ENCODE data around the gene CDH23. TPM values are rescaled to one million over a fixed set of nuclear protein-coding genes. Genes with fewer than 3 reads are reported as not detected.

The CDH23 gene
- total RNA-seq, 1 experiment from 2014 or later = 0.07 TPM

DNA sequence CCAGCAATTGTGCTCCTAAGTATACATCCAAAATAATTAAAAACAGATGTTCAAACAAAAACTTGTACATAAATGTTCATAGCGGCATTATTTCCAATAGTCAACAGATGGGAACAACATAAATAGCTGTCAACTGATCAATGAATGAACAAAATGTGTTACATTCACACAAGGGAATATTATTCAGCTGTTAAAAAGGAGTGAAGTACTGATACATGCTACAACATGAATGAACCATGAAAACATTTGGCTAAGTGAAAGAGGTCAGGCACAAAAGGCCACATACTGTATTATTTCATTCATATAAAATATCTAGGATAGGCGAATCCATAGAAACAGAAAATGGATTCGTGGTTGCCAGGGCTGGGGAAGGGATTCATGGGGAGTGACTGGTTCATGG, 109.1 kb downstream of the CDH23 start:
- BruUV-seq (replicated peaks) = no TSS peak
- Mint-ChIP-seq H3K4me3 (ENCODE audit: low read depth, unreplicated experiment) (no peak overlapping the region), H3K27me3 (ENCODE audit: unreplicated experiment) (peaks cover 92% of the 10 kb centered on the region), H3K27ac (ENCODE audit: unreplicated experiment) (no peak overlapping the region), H3K4me1 (ENCODE audit: low read depth, unreplicated experiment) (no peaks in the 10 kb centered on the region), H3K9me3 (ENCODE audit: low read depth, unreplicated experiment) (no peaks in the 10 kb centered on the region), H3K36me3 (ENCODE audit: insufficient read depth, unreplicated experiment) (no peaks in the 10 kb centered on the region)
- DNase-seq = no peak
- CTCF ChIA-PET = no interaction called here
- intact Hi-C loops (cut with micrococcal nuclease; ENCODE audit: unreplicated experiment) = no loop called here
- no peak for TF ChIP-seq CTCF (IDR thresholded peaks at IDR 0.05; ENCODE audit: unreplicated experiment)

DNA sequence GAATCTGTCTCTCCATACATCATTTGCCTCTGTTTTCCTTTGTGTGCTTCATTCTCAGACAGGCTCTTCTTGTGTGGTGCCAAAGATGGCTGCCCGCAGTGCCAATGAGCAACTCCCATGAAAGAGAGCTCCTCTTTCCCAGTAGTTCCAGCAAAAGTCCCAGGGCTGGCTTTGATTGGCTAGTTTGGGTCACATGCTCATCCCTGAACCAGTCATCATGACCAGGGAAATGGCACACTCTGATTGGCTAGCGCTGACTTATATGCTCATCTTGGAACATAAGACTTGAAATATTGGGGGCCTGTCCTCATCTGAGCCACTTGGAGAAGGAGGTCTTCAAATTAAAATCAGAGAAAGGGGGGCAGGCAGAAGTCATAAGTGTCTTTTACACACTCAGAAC, 112.7 kb downstream of the CDH23 start:
- peaks cover 22% of the 10 kb centered on the region for H3K4me1 Mint-ChIP-seq (ENCODE audit: low read depth, unreplicated experiment)
- CTCF ChIA-PET = no interaction called here

GRCh38 chr10:71511206-71511605, 114.5 kb downstream of the CDH23 start:
- Mint-ChIP-seq H3K4me3 (ENCODE audit: low read depth, unreplicated experiment) (no peak overlapping the region), H3K27ac (ENCODE audit: unreplicated experiment) (no peak overlapping the region), H3K4me1 (ENCODE audit: low read depth, unreplicated experiment) (peaks cover 22% of the 10 kb centered on the region), H3K9me3 (ENCODE audit: low read depth, unreplicated experiment) (no peaks in the 10 kb centered on the region), H3K27me3 (ENCODE audit: unreplicated experiment) (peaks cover 73% of the 10 kb centered on the region), H3K36me3 (ENCODE audit: insufficient read depth, unreplicated experiment) (no peaks in the 10 kb centered on the region)
- BruUV-seq (replicated peaks) = no TSS peak
- DNase-seq = no peak
- no peak for TF ChIP-seq CTCF (IDR thresholded peaks at IDR 0.05; ENCODE audit: unreplicated experiment)
- intact Hi-C loops (cut with micrococcal nuclease; ENCODE audit: unreplicated experiment) = no loop called here
- CTCF ChIA-PET = no interaction called here

More for the DNA sequence above, 112.7 kb downstream of the CDH23 start:
- no peaks in the 10 kb centered on the region for H3K9me3 Mint-ChIP-seq (ENCODE audit: low read depth, unreplicated experiment)
- no peaks in the 10 kb centered on the region for H3K36me3 Mint-ChIP-seq (ENCODE audit: insufficient read depth, unreplicated experiment)
- peaks cover 74% of the 10 kb centered on the region for H3K27me3 Mint-ChIP-seq (ENCODE audit: unreplicated experiment)
- no peak for TF ChIP-seq CTCF (IDR thresholded peaks at IDR 0.05; ENCODE audit: unreplicated experiment)
- BruUV-seq (replicated peaks) = no TSS peak
- H3K4me3 Mint-ChIP-seq (ENCODE audit: low read depth, unreplicated experiment) = no peak overlapping the region
- intact Hi-C loops (cut with micrococcal nuclease; ENCODE audit: unreplicated experiment) = no loop called here
- DNase-seq = no peak
- H3K27ac Mint-ChIP-seq (ENCODE audit: unreplicated experiment) = no peak overlapping the region

DNA sequence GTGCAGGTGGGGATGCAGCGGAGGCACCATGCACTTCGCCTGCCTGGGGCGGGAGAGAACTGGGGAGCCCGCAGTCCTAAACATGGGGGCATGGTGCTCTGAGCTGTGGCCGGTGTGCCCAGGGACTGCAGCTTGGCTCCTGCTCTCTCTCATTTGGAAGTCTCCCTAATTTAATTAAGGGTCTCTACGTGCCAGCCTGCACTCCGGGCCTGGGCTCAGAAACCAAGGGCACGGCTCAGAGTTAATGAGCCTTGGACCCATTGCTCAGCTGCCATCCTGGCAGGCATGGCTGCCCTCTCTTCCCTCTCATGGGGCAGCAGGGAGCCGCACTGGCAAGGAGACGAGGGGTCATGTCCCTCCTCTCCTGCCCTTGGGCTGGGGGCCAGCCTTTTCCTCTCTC, 115.6 kb downstream of the CDH23 start:
- H3K27ac Mint-ChIP-seq (ENCODE audit: unreplicated experiment) = no peak overlapping the region
- H3K36me3 Mint-ChIP-seq (ENCODE audit: insufficient read depth, unreplicated experiment) = no peaks in the 10 kb centered on the region
- no peak for DNase-seq
- H3K27me3 Mint-ChIP-seq (ENCODE audit: unreplicated experiment) = peaks cover 77% of the 10 kb centered on the region
- CTCF ChIA-PET = interaction anchor here (0.9 to 1.4 kb wide), 3 partner anchors 10 to 128 kb away, joined by 3 to 7 read pairs (median 3); no protein-coding TSS in a partner anchor
- no peaks in the 10 kb centered on the region for H3K9me3 Mint-ChIP-seq (ENCODE audit: low read depth, unreplicated experiment)
- no peak for TF ChIP-seq CTCF (IDR thresholded peaks at IDR 0.05; ENCODE audit: unreplicated experiment)
- H3K4me1 Mint-ChIP-seq (ENCODE audit: low read depth, unreplicated experiment) = peaks cover 22% of the 10 kb centered on the region
- BruUV-seq (replicated peaks) = no TSS peak
- intact Hi-C loops (cut with micrococcal nuclease; ENCODE audit: unreplicated experiment) = no loop called here
- H3K4me3 Mint-ChIP-seq (ENCODE audit: low read depth, unreplicated experiment) = no peak overlapping the region
